Testis (tissue), 3 donors: Measurements from ENCODE around the gene FOXRED1. TPM values are rescaled to one million over a fixed set of nuclear protein-coding genes. Genes with fewer than 3 reads are reported as not detected.

ENCODE experiments used
- DNase-seq: peaks from one replicate; pipeline ENCODE4 v3.0.0-alpha.2; 2019
- H3K27ac ChIP-seq, 2 donors: fragments of 200-600 bp; sonication (generic); one replicate each; pipeline ENCODE4 v1.5.1; 2019
- H3K27me3 ChIP-seq: fragments of 200-600 bp; sonication (generic); one replicate; pipeline ENCODE4 v1.5.1; 2019
- H3K36me3 ChIP-seq: fragments of 200-600 bp; sonication (generic); one replicate; pipeline ENCODE4 v1.5.1; 2017; ENCODE audit warnings: low read depth; ENCODE audit errors: missing control alignments
- H3K4me1 ChIP-seq: fragments of 200-600 bp; sonication (generic); one replicate; pipeline ENCODE4 v1.5.1; 2019
- H3K4me3 ChIP-seq, 2 donors: fragments of 200-600 bp; sonication (generic); one replicate each; pipeline ENCODE4 v1.5.1; 2017 to 2019
- H3K9me3 ChIP-seq: fragments of 200-600 bp; sonication (generic); one replicate; pipeline ENCODE4 v1.5.1; 2017
- CTCF ChIP-seq, 3 experiments: fragments of 450-650 bp in 2 of 3; fragments of 200-600 bp in 1 of 3; sonication (generic) in 1 of 3; IDR thresholded peaks; one replicate each; pipeline ENCODE4 v1.5.1; 2016 to 2019; ENCODE audit warnings: antibody characterized with exemption in 3 of 3, mild to moderate bottlenecking in 2 of 3, moderate library complexity in 1 of 3
- POLR2A ChIP-seq: fragments of 450-650 bp; IDR thresholded peaks from one replicate; pipeline ENCODE4 v1.6.1; 2017; ENCODE audit warnings: antibody characterized with exemption, mild to moderate bottlenecking, moderate library complexity
- WGBS, 2 donors: methylation state at CpG; one replicate each; pipeline ENCODE4 v1.1.5; 2018; 5-methylcytosine and 5-hydroxymethylcytosine counted together
- intact Hi-C: fragments of 100-400 bp; cut with DNase I; formaldehyde crosslinking; loops from one replicate; pipeline ENCODE4 v1.15.1; 2023; ENCODE audit warnings: low total_unique reads
- polyA plus RNA-seq: library from polyadenylated mRNA; stranded (reverse); fragments of 350-450 nt; fragmentation: Illumina TruSeq; extraction: RNeasy Lipid Tissue Mini Kit (QIAGEN cat#74804); gene quantifications from one replicate; pipeline ENCODE4 v1.2.3, GENCODE V29; 2014; ENCODE audit warnings: low read depth, low replicate concordance; ENCODE audit not compliant: insufficient read depth
- total RNA-seq, 2 donors: library from RNA; depleted of rRNA; stranded (reverse); fragments of >200 nt; gene quantifications; one replicate each; pipeline ENCODE4 v1.2.3, GENCODE V29; 2016

FOXRED1 gene
- total and polyA plus RNA-seq, 3 donors from 2014 or later, result 31.6 to 49.4 (median 40.3) TPM

GRCh38 chr11:126265811-126266210, 3.1 kb upstream of the FOXRED1 start:
- intact Hi-C loops, result no loop called here
- H3K4me3 ChIP-seq, result no peak overlapping the region
- H3K36me3 ChIP-seq, result no peaks in the 10 kb centered on the region
- TF ChIP-seq POLR2A (no peak), CTCF (IDR thresholded peaks at IDR 0.05) (no peak)
- H3K4me1 ChIP-seq, result peaks cover 12% of the 10 kb centered on the region
- H3K27ac ChIP-seq, result no peak overlapping the region
- DNase-seq, result peak; percentile 43
- WGBS, 2 donors, result 87 to 92% methylated on average over 8 of the region's 8 CpGs
- no peaks in the 10 kb centered on the region for H3K9me3 ChIP-seq
- H3K27me3 ChIP-seq, result no peaks in the 10 kb centered on the region

- peaks cover 11% of the 10 kb centered on the region for H3K4me1 ChIP-seq
- H3K36me3 ChIP-seq, result no peaks in the 10 kb centered on the region
- H3K4me3 ChIP-seq, result peak overlapping the region; percentile 93
- H3K9me3 ChIP-seq, result no peaks in the 10 kb centered on the region
- TF ChIP-seq POLR2A, result no peak
- intact Hi-C loops, result no loop called here
- H3K27me3 ChIP-seq, result no peaks in the 10 kb centered on the region
- H3K27ac ChIP-seq, result peak overlapping the region; percentile 87 to 88
- no peak for DNase-seq
- WGBS, 2 donors, result 64 to 66% methylated on average over 6 of the region's 6 CpGs
Measured at GRCh38 chr11:126267650-126268049, 1.3 kb upstream of the FOXRED1 start.

- intact Hi-C loops, result no loop called here
- 0 to 1% methylated on average over 23 of the region's 23 CpGs for WGBS, 2 donors
- Histone ChIP-seq H3K36me3 (no peaks in the 10 kb centered on the region), H3K9me3 (no peaks in the 10 kb centered on the region), H3K27ac (peak overlapping the region; percentile 87 to 88), H3K27me3 (no peaks in the 10 kb centered on the region), H3K4me3 (peak overlapping the region; percentile 93), H3K4me1 (peaks cover 11% of the 10 kb centered on the region)
- no peak for DNase-seq
- no peak for TF ChIP-seq CTCF (IDR thresholded peaks at IDR 0.05)
- TF ChIP-seq POLR2A, result no peak
Measured at GRCh38 chr11:126268361-126268707, 620 bp upstream of the FOXRED1 start.

- no peak for TF ChIP-seq POLR2A
- Histone ChIP-seq H3K9me3 (no peaks in the 10 kb centered on the region), H3K4me1 (peaks cover 7% of the 10 kb centered on the region), H3K27ac (no peak overlapping the region), H3K4me3 (no peak overlapping the region), H3K27me3 (no peaks in the 10 kb centered on the region), H3K36me3 (no peaks in the 10 kb centered on the region)
- 94 to 96% methylated on average over 6 to 11 of the region's 11 CpGs for WGBS, 2 donors
- no peak for DNase-seq
- intact Hi-C loops, result no loop called here
Measured at GRCh38 chr11:126277322-126277721, 8.4 kb downstream of the FOXRED1 start.

GRCh38 chr11:126277780-126278179, 8.8 kb downstream of the FOXRED1 start:
- WGBS, 2 donors, result 78 to 89% methylated on average over 4 of the region's 4 CpGs
- Histone ChIP-seq H3K4me1 (peaks cover 7% of the 10 kb centered on the region), H3K4me3 (no peak overlapping the region), H3K9me3 (no peaks in the 10 kb centered on the region), H3K27me3 (no peaks in the 10 kb centered on the region), H3K36me3 (no peaks in the 10 kb centered on the region), H3K27ac (no peak overlapping the region)
- no peak for DNase-seq
- no peak for TF ChIP-seq CTCF (IDR thresholded peaks at IDR 0.05)
- TF ChIP-seq POLR2A, result no peak
- intact Hi-C loops, result no loop called here

- 77 to 80% methylated on average over 8 of the region's 8 CpGs for WGBS, 2 donors
- Histone ChIP-seq H3K27ac (no peak overlapping the region), H3K27me3 (no peaks in the 10 kb centered on the region), H3K4me3 (no peak overlapping the region), H3K36me3 (no peaks in the 10 kb centered on the region), H3K4me1 (peaks cover 7% of the 10 kb centered on the region), H3K9me3 (no peaks in the 10 kb centered on the region)
- no peak for DNase-seq
- no peak for TF ChIP-seq POLR2A
- no peak for TF ChIP-seq CTCF (IDR thresholded peaks at IDR 0.05)
- intact Hi-C loops, result no loop called here
Measured at GRCh38 chr11:126279191-126279590, 10.2 kb downstream of the FOXRED1 start.
